WTC11 (cell line): Measurements from ENCODE around the gene STK35. TPM values are rescaled to one million over a fixed set of nuclear protein-coding genes. Genes with fewer than 3 reads are reported as not detected.

ENCODE experiments used
- ATAC-seq: fragments of 200-7000 bp; cut with Tn5 transposase; 2 replicates; pipeline ENCODE4 v1.10.0; 2021; ENCODE audit warnings: mild to moderate bottlenecking, moderate library complexity
- CTCF ChIA-PET: fragments of 300-600 bp; sonication (Branson Sonifier 250); formaldehyde crosslinking; loops from one replicate; lab custom pipeline; 2021; ENCODE audit warnings: antibody characterized with exemption; lab: Charles Lee
- POLR2A ChIA-PET: fragments of 350-600 bp; sonication (Branson Sonifier 250); formaldehyde crosslinking; loops from one replicate; lab custom pipeline; 2021; ENCODE audit warnings: antibody characterized with exemption; lab: Charles Lee
- DNase-seq: peaks from one replicate; pipeline ENCODE4 v3.0.0; 2021; ENCODE audit warnings: low spot score
- H3K27ac Mint-ChIP-seq: 2 replicates; pipeline ENCODE4 v1.8.0; 2021; ENCODE audit warnings: mixed read lengths
- H3K27me3 Mint-ChIP-seq: 2 replicates; pipeline ENCODE4 v1.8.0; 2021; ENCODE audit warnings: low read depth, mild to moderate bottlenecking, moderate library complexity, mixed read lengths
- H3K36me3 Mint-ChIP-seq: 2 replicates; pipeline ENCODE4 v1.8.0; 2021; ENCODE audit warnings: mixed read lengths
- H3K4me1 Mint-ChIP-seq: 2 replicates; pipeline ENCODE4 v1.8.0; 2022; ENCODE audit warnings: mixed read lengths
- H3K4me3 Mint-ChIP-seq: 2 replicates; pipeline ENCODE4 v1.8.0; 2021; ENCODE audit warnings: mild to moderate bottlenecking, moderate library complexity, mixed read lengths
- H3K9me3 Mint-ChIP-seq: 2 replicates; pipeline ENCODE4 v1.8.0; 2021; ENCODE audit warnings: mixed read lengths
- AR ChIP-seq: fragments of 250-450 bp; sonication (Bioruptor Pico); IDR thresholded peaks from 2 replicates; pipeline ENCODE4 v1.9.0; 2021; ENCODE audit warnings: mild to moderate bottlenecking
- ATF1 ChIP-seq: sonication (generic); formaldehyde crosslinking; IDR thresholded peaks from 2 replicates; pipeline ENCODE4 v1.8.1; 2023; ENCODE audit warnings: mild to moderate bottlenecking, moderate library complexity, missing genetic modification reagents
- ETV6 ChIP-seq: sonication (generic); formaldehyde crosslinking; IDR thresholded peaks from 2 replicates; pipeline ENCODE4 v1.8.1; 2022; ENCODE audit warnings: mild to moderate bottlenecking, missing genetic modification reagents
- FOXK1 ChIP-seq: sonication (generic); formaldehyde crosslinking; IDR thresholded peaks from 2 replicates; pipeline ENCODE4 v1.8.0; 2022; ENCODE audit warnings: mild to moderate bottlenecking, moderate library complexity, missing genetic modification reagents
- IRF2 ChIP-seq: sonication (generic); formaldehyde crosslinking; IDR thresholded peaks from 2 replicates; pipeline ENCODE4 v1.8.0; 2022; ENCODE audit warnings: low read depth, missing genetic modification reagents, borderline replicate concordance
- JAZF1 ChIP-seq: fragments of 250-450 bp; sonication (Bioruptor Pico); IDR thresholded peaks from 2 replicates; pipeline ENCODE4 v1.9.0; 2021; ENCODE audit warnings: moderate library complexity, mild to moderate bottlenecking, inconsistent platforms
- KAT7 ChIP-seq: sonication (generic); formaldehyde crosslinking; IDR thresholded peaks from 2 replicates; pipeline ENCODE4 v1.8.1; 2023; ENCODE audit warnings: missing genetic modification reagents, mild to moderate bottlenecking, borderline replicate concordance
- MXD4 ChIP-seq: fragments of 250-450 bp; sonication (Bioruptor Pico); IDR thresholded peaks from 2 replicates; pipeline ENCODE4 v1.8.0; 2021; ENCODE audit warnings: mild to moderate bottlenecking, moderate library complexity, borderline replicate concordance
- NFE2L1 ChIP-seq: sonication (generic); formaldehyde crosslinking; IDR thresholded peaks from 2 replicates; pipeline ENCODE4 v1.8.1; 2023; ENCODE audit warnings: missing genetic modification reagents
- OVOL2 ChIP-seq: fragments of 250-450 bp; sonication (Bioruptor Pico); IDR thresholded peaks from 2 replicates; pipeline ENCODE4 v1.9.0; 2021; ENCODE audit warnings: mild to moderate bottlenecking, borderline replicate concordance
- RORB ChIP-seq: fragments of 250-450 bp; sonication (Bioruptor Pico); IDR thresholded peaks from 2 replicates; pipeline ENCODE4 v1.9.0; 2021; ENCODE audit warnings: mild to moderate bottlenecking
- SMAD4 ChIP-seq: sonication (generic); formaldehyde crosslinking; IDR thresholded peaks from 2 replicates; pipeline ENCODE4 v1.8.0; 2022; ENCODE audit warnings: mild to moderate bottlenecking, missing genetic modification reagents
- TCF7 ChIP-seq: sonication (generic); formaldehyde crosslinking; IDR thresholded peaks from 2 replicates; pipeline ENCODE4 v1.8.0; 2022; ENCODE audit warnings: mild to moderate bottlenecking, low read depth, missing genetic modification reagents, moderate library complexity
- TEAD4 ChIP-seq: sonication (generic); formaldehyde crosslinking; IDR thresholded peaks from 2 replicates; pipeline ENCODE4 v1.8.0; 2022; ENCODE audit warnings: mild to moderate bottlenecking, missing genetic modification reagents
- USF1 ChIP-seq: sonication (generic); formaldehyde crosslinking; IDR thresholded peaks from 2 replicates; pipeline ENCODE4 v1.8.0; 2022; ENCODE audit warnings: mild to moderate bottlenecking, missing genetic modification reagents
- USF2 ChIP-seq: sonication (generic); formaldehyde crosslinking; IDR thresholded peaks from 2 replicates; pipeline ENCODE4 v1.8.1; 2023; ENCODE audit warnings: mild to moderate bottlenecking, missing genetic modification reagents, moderate library complexity
- ZNF671 ChIP-seq: fragments of 250-450 bp; sonication (Bioruptor Pico); IDR thresholded peaks from 2 replicates; pipeline ENCODE4 v1.8.0; 2021; ENCODE audit warnings: mild to moderate bottlenecking
- total RNA-seq: library from RNA; stranded (reverse); gene quantifications from 3 replicates; pipeline ENCODE4 v1.2.3, GENCODE V29; 2021

Gene STK35
- total RNA-seq, 1 experiment from 2014 or later = 37.2 TPM

GRCh38 chr20:2051946-2052345 is 49.7 kb upstream of the STK35 start:
- TF ChIP-seq NFE2L1 (CRISPR knock-in tag) (no peak), USF2 (CRISPR knock-in tag) (peak; percentile 90), USF1 (peak; percentile 89), KAT7 (CRISPR knock-in tag) (no peak)
- TF ChIP-seq, all 79 proteins: peak for 2
- POLR2A ChIA-PET = no interaction called here
- H3K9me3 Mint-ChIP-seq = peaks cover 16% of the 10 kb centered on the region
- DNase-seq (no peak), ATAC-seq (peak; percentile 82)
- no peak overlapping the region for H3K27ac Mint-ChIP-seq
- CTCF ChIA-PET = interaction anchor here (1.4 kb wide), 1 partner anchor 45 kb away, joined by 3 read pairs; no protein-coding TSS in a partner anchor
- H3K36me3 Mint-ChIP-seq = no peaks in the 10 kb centered on the region
- peaks cover 13% of the 10 kb centered on the region for H3K27me3 Mint-ChIP-seq
- H3K4me1 Mint-ChIP-seq = no peaks in the 10 kb centered on the region
- H3K4me3 Mint-ChIP-seq = no peak overlapping the region

- POLR2A ChIA-PET = no interaction called here
Observed at GRCh38 chr20:2052741-2053140, 48.9 kb upstream of the STK35 start.

GRCh38 chr20:2053615-2054014 is 48.0 kb upstream of the STK35 start:
- peaks cover 18% of the 10 kb centered on the region for H3K27me3 Mint-ChIP-seq
- H3K4me3 Mint-ChIP-seq = no peak overlapping the region
- H3K4me1 Mint-ChIP-seq = no peaks in the 10 kb centered on the region
- H3K27ac Mint-ChIP-seq = no peak overlapping the region
- no peak for DNase-seq
- H3K36me3 Mint-ChIP-seq = no peaks in the 10 kb centered on the region
- ChIA-PET POLR2A (no interaction called here), CTCF (no interaction called here)
- TF ChIP-seq RORB (CRISPR knock-in tag) (no peak), AR (CRISPR knock-in tag) (no peak), MXD4 (no peak), ATF1 (no peak), ETV6 (CRISPR knock-in tag) (no peak), OVOL2 (no peak)
- H3K9me3 Mint-ChIP-seq = peaks cover 29% of the 10 kb centered on the region
- ATAC-seq = no peak

More at GRCh38 chr20:2052741-2053140, 48.9 kb upstream of the STK35 start:
- H3K9me3 Mint-ChIP-seq = peaks cover 20% of the 10 kb centered on the region
- no peak for DNase-seq
- no peaks in the 10 kb centered on the region for H3K4me1 Mint-ChIP-seq
- TF ChIP-seq TCF7 (CRISPR knock-in tag) = no peak
- TF ChIP-seq IRF2 (CRISPR knock-in tag) = no peak
- no peak for TF ChIP-seq SMAD4 (CRISPR knock-in tag)
- TF ChIP-seq FOXK1 (CRISPR knock-in tag) = no peak
- TF ChIP-seq USF1 = no peak
- TF ChIP-seq ZNF671 = no peak
- TF ChIP-seq RORB (CRISPR knock-in tag) = no peak
- no peak for TF ChIP-seq OVOL2
- TF ChIP-seq JAZF1 = no peak
- no peak for TF ChIP-seq TEAD4 (CRISPR knock-in tag)
- H3K27ac Mint-ChIP-seq = no peak overlapping the region
- CTCF ChIA-PET = interaction anchor here (1.4 kb wide), 1 partner anchor 46 kb away, joined by 3 read pairs; no protein-coding TSS in a partner anchor
- H3K27me3 Mint-ChIP-seq = peaks cover 13% of the 10 kb centered on the region
- no peak overlapping the region for H3K4me3 Mint-ChIP-seq
- ATAC-seq = no peak
- no peaks in the 10 kb centered on the region for H3K36me3 Mint-ChIP-seq
